OCI-LY7 (cell line): ENCODE data around the gene CCNG2.

Experiments used
- CTCF ChIP-seq: fragments of 200-600 bp; sonication (generic); conservative IDR thresholded peaks from 2 replicates; pipeline ENCODE4 v1.5.1; 2014; ENCODE audit warnings: mild to moderate bottlenecking, antibody characterized with exemption, low read length, moderate library complexity, mixed read lengths
- EZH2phosphoT487 ChIP-seq: fragments of 200-600 bp; sonication (generic); IDR thresholded peaks from 2 replicates; pipeline ENCODE4 v1.6.1; 2018; ENCODE audit warnings: low read depth, borderline replicate concordance, mild to moderate bottlenecking, mixed run types, antibody characterized with exemption, low read length, moderate library complexity, mixed read lengths

GRCh38 chr4:77178560-77178959 lies 21.6 kb downstream of the CCNG2 start:
- TF ChIP-seq CTCF (no peak), EZH2phosphoT487 (no peak)
